ENCODE measurements around the gene PTK7.
A peak's percentile ranks its signal among the peaks of the same experiment; 100 is the strongest.

Gene PTK7

DNA sequence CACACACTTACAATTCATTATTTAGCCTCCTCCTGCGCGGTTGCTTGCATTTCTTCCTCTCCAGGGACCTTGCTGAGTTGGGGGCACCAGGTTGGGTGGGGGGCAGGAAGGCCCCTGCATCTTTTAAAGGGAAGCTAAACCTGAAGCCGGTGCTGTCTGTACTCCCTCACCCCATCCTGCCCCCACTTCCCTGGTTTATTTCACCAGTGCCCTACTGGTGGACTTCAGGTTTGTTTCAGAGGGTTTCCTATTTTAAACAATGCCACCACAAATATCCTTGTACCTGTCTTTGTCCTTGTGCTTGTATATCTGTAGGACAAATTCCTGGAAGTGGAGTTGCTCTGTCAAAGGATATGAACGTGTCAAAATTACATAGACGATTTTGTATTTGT, 21.0 kb downstream of the PTK7 start:
- TF ChIP-seq, protein P1, sequence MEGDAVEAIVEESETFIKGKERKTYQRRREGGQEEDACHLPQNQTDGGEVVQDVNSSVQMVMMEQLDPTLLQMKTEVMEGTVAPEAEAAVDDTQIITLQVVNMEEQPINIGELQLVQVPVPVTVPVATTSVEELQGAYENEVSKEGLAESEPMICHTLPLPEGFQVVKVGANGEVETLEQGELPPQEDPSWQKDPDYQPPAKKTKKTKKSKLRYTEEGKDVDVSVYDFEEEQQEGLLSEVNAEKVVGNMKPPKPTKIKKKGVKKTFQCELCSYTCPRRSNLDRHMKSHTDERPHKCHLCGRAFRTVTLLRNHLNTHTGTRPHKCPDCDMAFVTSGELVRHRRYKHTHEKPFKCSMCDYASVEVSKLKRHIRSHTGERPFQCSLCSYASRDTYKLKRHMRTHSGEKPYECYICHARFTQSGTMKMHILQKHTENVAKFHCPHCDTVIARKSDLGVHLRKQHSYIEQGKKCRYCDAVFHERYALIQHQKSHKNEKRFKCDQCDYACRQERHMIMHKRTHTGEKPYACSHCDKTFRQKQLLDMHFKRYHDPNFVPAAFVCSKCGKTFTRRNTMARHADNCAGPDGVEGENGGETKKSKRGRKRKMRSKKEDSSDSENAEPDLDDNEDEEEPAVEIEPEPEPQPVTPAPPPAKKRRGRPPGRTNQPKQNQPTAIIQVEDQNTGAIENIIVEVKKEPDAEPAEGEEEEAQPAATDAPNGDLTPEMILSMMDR (conservative IDR thresholded peaks at IDR 0.05): no peak
- peak overlapping the region; percentile 58 for H3K27ac ChIP-seq

DNA sequence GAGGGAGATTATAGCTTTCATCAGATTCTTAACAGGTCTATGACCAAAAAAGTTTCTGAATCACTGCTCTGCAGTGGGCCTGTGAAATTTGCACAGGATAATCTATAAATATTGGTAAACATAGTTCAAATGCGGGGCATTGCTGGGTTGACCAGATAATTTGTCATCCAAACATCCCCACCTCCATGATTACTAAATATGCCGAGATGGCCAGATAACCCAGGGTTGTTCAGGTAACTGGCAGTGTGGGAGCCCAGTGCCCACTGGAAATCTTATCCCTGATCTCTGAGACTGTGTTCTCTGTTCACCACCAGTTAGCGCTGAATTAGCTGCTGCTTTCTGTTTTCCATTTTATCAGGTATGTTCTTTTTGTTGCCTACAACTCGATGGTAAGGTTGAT, 21.4 kb downstream of the PTK7 start:
- TF ChIP-seq, protein P1 (conservative IDR thresholded peaks at IDR 0.05): no peak
- H3K27ac ChIP-seq: peak overlapping the region; percentile 58

DNA sequence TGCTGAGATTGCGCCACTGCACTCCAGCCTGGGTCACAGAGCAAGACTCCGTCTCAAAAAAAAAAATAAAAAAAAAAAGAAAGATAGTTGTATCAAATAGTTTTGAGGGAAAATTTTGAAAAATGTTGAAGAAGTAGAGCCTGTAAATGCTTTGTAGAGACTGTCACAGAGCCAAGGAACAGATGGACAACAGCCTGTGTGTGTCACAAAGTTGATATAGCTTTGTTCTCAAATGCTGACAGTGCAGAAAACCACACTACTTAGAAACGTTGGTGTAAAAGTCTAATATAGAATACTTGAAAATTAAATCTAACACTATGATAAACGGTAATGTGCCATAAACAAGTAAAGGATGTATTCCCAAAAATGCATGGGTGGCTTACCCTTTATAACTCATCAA, 25.4 kb downstream of the PTK7 start:
- no peak overlapping the region for H3K27ac ChIP-seq
- TF ChIP-seq, protein P1 (conservative IDR thresholded peaks at IDR 0.05): no peak

DNA sequence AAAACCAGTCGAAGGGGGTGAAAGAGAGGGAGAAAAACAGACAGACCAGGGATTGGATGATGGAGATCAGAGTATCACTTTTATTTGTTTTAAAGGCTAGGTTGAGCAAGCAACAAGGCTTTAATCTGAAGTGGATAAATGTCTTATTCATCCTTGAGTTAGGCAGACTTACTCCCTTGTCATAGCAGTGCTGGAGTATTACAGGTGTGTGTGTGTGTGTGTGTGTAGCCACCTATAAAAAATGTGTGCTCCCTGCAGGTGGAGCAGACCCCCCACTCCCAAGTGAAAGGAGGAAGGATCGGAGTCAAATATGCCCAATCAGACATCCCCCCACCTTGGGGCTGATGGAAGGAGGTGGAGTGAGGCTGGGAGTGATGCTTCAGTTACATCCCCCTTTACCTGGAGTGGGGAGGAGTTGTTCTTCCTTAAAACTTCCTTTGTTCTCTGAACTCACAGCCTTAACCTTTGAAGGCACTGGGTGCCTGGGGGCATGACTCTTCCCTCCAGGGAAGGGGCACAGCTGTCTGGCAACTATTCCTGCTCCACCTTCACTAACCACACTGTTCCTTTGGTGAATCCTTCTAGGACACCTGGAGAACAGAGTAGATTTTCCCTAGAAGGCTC, 27.3 kb downstream of the PTK7 start:
- TF ChIP-seq, protein P1 (conservative IDR thresholded peaks at IDR 0.05): no peak
- no peak overlapping the region for H3K27ac ChIP-seq

DNA sequence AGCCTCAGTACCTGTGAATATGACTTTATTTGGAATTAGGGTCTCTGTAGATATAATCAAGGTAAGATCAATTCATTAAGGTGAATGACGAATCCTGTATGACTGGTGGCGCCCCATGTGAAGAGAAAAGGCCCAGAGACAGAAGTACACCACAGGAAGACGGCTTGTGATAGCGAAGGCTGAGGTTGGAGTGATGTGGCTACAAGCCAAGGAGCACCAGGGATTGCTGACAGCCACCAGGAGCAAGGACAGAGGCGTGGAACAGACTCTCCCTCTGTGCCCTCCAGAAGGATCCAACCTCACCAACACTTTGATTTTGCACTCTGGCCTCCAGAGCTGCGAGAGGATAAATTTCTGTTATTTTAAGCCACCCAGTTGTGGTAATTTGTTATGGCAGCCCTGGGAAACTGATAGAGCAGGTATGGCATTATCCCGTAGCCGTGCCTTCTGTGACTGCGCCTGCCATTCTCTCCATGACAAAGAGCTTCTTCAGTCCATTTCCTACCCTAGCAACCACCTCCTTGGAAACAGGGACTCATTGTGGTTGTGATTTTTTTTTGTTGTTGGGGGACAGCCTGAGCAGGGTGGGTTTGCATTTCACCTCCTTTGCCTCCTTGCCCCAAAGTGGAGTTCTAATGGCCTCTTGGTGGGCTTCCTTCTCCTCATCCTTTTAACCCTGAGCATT, 29.6 kb downstream of the PTK7 start:
- no peak overlapping the region for H3K27ac ChIP-seq
- TF ChIP-seq, protein P1 (conservative IDR thresholded peaks at IDR 0.05): no peak

DNA sequence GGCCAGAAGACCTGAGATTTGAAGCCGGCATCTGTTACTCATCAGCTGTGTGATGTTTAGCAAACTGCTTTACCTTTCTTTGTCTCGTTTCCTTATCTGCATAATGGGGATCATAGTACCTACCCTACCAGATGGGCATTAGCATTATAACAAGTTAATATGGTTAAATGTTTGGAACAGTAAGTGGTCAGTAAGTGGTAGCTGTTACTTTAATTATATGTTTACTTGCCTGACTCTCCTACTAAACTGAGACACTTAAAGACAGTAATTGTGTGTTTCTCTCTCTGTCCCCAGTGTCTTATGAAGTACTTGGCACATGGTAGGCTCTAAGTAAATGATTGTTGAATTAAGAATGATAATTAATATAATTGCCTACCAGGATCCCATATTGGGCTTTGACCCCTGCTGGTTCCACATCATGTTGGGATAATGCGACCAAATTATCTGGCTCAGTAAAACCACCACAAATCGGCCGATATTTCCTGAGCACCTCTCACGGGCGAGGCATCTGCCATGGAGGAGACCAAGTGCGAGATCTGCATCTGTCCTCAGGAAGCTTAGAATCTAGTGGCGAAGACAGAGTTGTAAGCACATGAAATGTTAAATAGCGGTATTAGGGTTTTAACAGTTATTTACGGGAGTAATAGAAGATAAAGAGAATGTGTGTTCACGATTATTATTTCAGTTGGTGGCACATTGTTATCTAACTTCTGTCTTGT, 31.4 kb downstream of the PTK7 start:
- H3K27ac ChIP-seq: no peak overlapping the region
- TF ChIP-seq, protein P1 (conservative IDR thresholded peaks at IDR 0.05): no peak

DNA sequence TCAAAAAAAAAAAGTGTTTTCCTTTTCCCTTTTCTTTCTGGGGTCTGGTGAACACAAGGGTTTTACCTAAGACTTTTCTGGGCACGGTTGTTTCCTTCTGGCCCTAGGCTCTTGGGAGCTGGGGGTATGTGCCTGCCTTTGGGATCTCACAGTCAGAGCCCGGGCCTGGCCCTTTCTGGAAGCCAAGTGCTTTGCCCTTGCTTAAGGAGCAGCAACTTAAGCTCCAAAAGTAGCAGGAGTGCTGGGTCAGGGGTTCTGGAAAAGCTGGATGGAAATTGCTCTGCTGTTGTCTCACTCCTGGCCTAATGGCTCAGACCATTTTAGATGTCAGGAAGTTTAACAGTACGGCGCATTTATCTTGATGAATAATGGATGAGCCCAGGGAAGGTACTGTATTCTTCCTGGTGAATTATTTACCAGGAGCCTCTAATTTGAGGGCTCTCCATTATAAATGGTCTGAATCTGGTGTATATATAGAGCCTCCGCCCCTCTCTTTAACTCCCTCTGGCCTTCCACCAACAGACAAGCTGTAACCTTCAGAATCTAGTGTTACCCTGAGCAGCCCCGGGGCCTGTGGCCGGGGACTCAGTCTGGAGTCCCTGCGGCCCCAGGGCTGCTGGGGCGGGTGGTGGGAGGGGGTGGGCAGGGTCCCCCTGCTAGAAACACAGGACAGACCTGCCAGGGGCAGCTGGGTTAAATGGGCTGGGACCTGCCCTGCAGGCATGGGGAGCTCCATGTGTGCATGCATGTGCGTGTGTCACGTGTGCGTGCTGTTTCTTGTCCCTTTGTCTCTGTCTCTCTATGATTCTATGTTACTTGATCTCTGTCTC, 37.5 kb downstream of the PTK7 start:
- TF ChIP-seq, protein P1 (conservative IDR thresholded peaks at IDR 0.05): no peak
- H3K27ac ChIP-seq: no peak overlapping the region
